Neural crest cell (in vitro differentiated cells): ENCODE results near the gene ADGRB3. TPM values are rescaled to one million over a fixed set of nuclear protein-coding genes. Genes with fewer than 3 reads are reported as not detected.

ENCODE experiments used
- DNase-seq: peaks from one replicate; pipeline ENCODE4 v3.0.0; 2021; ENCODE audit warnings: low read depth, mixed read lengths, low spot score
- H3K27ac Mint-ChIP-seq: one replicate; pipeline ENCODE4 v1.8.0; 2021; ENCODE audit warnings: mild to moderate bottlenecking, mixed read lengths; ENCODE audit not compliant: unreplicated experiment
- H3K27me3 Mint-ChIP-seq: 2 replicates; pipeline ENCODE4 v1.8.0; 2021; ENCODE audit warnings: low read depth, mild to moderate bottlenecking, mixed read lengths
- H3K36me3 Mint-ChIP-seq: 2 replicates; pipeline ENCODE4 v1.8.0; 2021; ENCODE audit warnings: low read depth, mild to moderate bottlenecking, mixed read lengths
- H3K4me1 Mint-ChIP-seq: 2 replicates; pipeline ENCODE4 v1.8.0; 2021; ENCODE audit warnings: mixed read lengths
- H3K4me3 Mint-ChIP-seq: one replicate; pipeline ENCODE4 v1.8.0; 2021; ENCODE audit warnings: mild to moderate bottlenecking, mixed read lengths
- H3K9me3 Mint-ChIP-seq: 2 replicates; pipeline ENCODE4 v1.8.0; 2021; ENCODE audit warnings: mixed read lengths
- total RNA-seq: library from RNA; stranded (reverse); gene quantifications from 2 replicates; pipeline ENCODE4 v1.2.1, GENCODE V29; 2021
- TF ChIP-seq, protein P1 (sequence below): fragments of 200-600 bp; sonication (generic); conservative IDR thresholded peaks from 2 replicates; pipeline ENCODE4 v1.5.0; 2021; ENCODE audit warnings: antibody characterized with exemption, mild to moderate bottlenecking

Gene ADGRB3
- total RNA-seq, 1 donor from 2014 or later, result 5.1 TPM

DNA sequence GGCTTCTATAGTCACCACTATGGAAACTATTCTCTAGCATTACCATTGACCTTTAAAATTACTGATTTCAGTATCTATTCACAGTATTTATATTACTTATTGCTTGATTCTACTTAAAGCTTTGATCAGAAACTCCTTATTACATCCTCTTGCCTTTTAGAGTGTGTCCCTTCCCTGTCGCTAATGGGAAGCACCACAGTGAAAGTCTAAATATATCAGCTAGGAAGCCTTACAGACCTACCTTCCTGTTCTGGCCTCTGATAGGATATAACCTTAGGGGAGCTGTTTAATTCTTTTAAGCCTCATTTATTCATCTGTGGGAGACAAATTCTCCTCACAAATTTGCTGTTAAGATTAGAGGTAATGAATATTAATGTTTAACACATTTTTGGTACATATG lies 122.7 kb downstream of the ADGRB3 start:
- Mint-ChIP-seq H3K4me1 (no peaks in the 10 kb centered on the region), H3K27ac (no peak overlapping the region), H3K4me3 (no peak overlapping the region), H3K27me3 (no peaks in the 10 kb centered on the region), H3K36me3 (no peaks in the 10 kb centered on the region), H3K9me3 (no peaks in the 10 kb centered on the region)
- TF ChIP-seq, protein P1, sequence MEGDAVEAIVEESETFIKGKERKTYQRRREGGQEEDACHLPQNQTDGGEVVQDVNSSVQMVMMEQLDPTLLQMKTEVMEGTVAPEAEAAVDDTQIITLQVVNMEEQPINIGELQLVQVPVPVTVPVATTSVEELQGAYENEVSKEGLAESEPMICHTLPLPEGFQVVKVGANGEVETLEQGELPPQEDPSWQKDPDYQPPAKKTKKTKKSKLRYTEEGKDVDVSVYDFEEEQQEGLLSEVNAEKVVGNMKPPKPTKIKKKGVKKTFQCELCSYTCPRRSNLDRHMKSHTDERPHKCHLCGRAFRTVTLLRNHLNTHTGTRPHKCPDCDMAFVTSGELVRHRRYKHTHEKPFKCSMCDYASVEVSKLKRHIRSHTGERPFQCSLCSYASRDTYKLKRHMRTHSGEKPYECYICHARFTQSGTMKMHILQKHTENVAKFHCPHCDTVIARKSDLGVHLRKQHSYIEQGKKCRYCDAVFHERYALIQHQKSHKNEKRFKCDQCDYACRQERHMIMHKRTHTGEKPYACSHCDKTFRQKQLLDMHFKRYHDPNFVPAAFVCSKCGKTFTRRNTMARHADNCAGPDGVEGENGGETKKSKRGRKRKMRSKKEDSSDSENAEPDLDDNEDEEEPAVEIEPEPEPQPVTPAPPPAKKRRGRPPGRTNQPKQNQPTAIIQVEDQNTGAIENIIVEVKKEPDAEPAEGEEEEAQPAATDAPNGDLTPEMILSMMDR, result no peak
- DNase-seq, result no peak

DNA sequence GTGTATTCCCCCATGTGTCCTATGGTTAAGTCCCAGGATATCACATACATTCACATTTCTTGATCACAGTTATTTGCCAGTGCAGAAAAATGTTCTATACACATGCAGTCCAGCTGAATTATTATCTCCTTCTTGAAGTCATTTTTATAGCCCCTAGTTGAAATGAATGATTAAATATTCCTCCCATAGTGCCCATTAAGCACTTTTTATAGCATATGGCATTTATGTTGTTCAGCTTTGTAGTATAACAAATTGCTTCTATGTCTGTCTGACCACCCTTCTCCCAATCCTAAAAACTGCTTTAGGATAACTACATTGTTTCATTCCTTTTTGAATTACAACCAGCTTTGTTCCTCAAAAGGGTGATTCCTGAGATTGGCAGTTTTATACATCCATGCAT lies 123.5 kb downstream of the ADGRB3 start:
- no peaks in the 10 kb centered on the region for H3K9me3 Mint-ChIP-seq
- no peak overlapping the region for H3K27ac Mint-ChIP-seq
- TF ChIP-seq, protein P1, result no peak
- no peaks in the 10 kb centered on the region for H3K27me3 Mint-ChIP-seq
- H3K36me3 Mint-ChIP-seq, result no peaks in the 10 kb centered on the region
- DNase-seq, result no peak
- no peak overlapping the region for H3K4me3 Mint-ChIP-seq
- no peaks in the 10 kb centered on the region for H3K4me1 Mint-ChIP-seq

DNA sequence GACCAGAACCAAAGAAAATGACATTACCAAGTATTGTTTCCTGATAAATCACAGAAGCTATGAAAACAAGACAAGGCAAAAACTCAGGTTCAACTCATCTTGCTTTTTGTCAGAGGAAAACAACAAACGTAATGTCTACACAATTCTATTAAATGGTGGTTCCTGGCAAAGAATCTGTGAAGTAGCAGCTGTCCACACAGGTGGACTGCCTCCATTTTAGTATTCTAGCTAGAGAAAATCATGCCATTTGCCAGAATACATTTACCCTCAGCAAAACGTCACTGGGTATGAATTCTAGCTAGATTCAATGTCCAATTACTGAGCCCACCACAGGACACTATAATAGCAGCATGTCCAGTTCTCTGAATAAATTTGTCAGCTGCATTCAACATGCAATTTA lies 125.4 kb downstream of the ADGRB3 start:
- Mint-ChIP-seq H3K27ac (no peak overlapping the region), H3K27me3 (no peaks in the 10 kb centered on the region), H3K4me3 (no peak overlapping the region), H3K4me1 (no peaks in the 10 kb centered on the region), H3K36me3 (no peaks in the 10 kb centered on the region), H3K9me3 (no peaks in the 10 kb centered on the region)
- DNase-seq, result no peak
- TF ChIP-seq, protein P1, result no peak

DNA sequence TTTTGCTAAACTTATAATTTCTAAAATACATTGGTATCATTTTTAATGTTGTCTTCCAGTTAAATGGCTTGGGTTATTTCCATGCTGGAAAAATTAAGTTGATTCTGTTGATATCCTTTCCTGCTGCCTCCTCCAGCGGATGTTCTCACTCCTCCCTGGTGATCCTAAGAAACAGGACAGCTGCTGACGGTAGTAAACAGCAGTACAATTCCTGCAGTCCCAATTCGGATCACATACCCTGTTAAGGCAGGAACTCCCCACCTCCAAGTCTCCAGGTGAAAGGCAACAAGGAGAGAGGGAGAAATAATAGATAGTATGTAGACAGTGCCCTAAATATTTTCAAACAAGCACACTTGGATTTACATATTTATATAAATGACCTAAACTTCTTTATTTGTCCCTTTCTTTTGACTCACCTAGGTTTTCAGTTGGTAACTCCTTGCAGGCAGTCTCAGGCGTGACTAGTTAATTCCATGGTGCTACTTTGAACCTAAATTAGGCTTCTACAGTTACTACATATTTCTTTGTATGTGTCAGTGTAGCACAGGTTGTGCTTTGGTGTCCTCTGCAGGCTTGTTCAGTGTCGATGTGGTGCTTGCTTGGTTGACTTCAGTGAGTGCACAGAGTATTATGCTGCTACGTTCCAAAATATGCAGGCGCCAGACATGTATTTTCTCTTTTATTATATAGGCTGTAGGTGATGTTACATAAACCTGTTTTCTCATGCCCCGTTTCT lies 126.0 kb downstream of the ADGRB3 start:
- no peak overlapping the region for H3K27ac Mint-ChIP-seq
- no peak overlapping the region for H3K4me3 Mint-ChIP-seq
- no peaks in the 10 kb centered on the region for H3K27me3 Mint-ChIP-seq
- no peaks in the 10 kb centered on the region for H3K36me3 Mint-ChIP-seq
- DNase-seq, result no peak
- no peaks in the 10 kb centered on the region for H3K4me1 Mint-ChIP-seq
- TF ChIP-seq, protein P1, result no peak
- H3K9me3 Mint-ChIP-seq, result no peaks in the 10 kb centered on the region

DNA sequence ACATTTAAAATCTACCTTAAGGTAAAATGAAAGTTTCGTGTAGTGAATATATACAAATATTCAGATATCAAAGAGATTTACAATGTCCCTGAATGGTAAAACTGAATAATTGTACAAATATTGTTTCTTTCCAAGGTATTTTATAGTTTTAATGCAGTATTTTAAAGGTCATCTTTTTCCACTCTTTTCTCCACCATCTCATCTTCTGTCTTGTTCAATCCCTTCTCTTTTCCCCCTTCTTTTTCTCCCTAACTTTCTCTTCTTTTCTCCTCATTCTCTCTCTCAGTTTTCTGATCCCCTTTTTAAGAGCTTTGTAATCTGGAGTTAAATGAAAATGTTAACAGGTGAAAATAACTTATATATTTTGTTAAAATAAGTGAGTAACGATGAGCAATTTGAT lies 126.9 kb downstream of the ADGRB3 start:
- no peaks in the 10 kb centered on the region for H3K9me3 Mint-ChIP-seq

More for the DNA sequence above, 126.9 kb downstream of the ADGRB3 start:
- Mint-ChIP-seq H3K27ac (no peak overlapping the region), H3K4me1 (no peaks in the 10 kb centered on the region), H3K4me3 (no peak overlapping the region), H3K36me3 (no peaks in the 10 kb centered on the region), H3K27me3 (no peaks in the 10 kb centered on the region)
- no peak for DNase-seq
- TF ChIP-seq, protein P1, result no peak
